ENCODE measurements around the gene OR52A5. TPM values are rescaled to one million over a fixed set of nuclear protein-coding genes. Genes with fewer than 3 reads are reported as not detected.

The OR52A5 gene
- total RNA-seq (2014; rRNA removed; shearing (Covaris generic)) (0.24 and 0.39 TPM in 2 replicates), polyA plus RNA-seq (2016; fragmentation: Nextera tagmentation; extraction: Ambion mirVana) (0.05 and 0.11 TPM in 2 replicates)
- long read RNA-seq = 0 reads

DNA sequence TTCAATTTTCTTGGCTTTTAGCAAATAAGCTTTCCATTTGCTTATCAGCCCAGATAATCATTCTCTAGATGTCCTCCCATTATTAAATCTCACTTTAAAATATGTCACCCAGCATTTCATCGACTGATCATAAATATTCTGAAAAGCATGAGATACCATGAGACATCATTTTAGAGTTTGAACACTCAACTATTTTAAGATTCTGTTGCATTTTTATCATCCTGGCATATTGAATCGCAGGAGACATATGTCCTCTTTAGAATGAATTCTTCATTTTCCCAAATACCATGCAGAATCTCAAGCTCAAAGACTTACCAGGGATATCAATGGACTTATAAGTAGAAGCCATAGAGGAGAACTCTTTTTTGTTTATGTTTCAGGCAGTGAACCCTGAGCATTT, at the start of gene OR52A5:
OR52A5 (minus strand) TSS at position 361 of the 400 bp plus-strand sequence. CDS start 5,714 bp downstream, outside the sequence.
- peak within 1 kb of the TSS; percentile 28; the same call in 1 of the 2 replicates for H3K27ac Mint-ChIP-seq
- no peaks in the 10 kb centered on the region for H3K9me3 Mint-ChIP-seq
- Histone ChIP-seq H3K27me3 (ENCODE audit: insufficient read depth) (no peaks in the 10 kb centered on the region), H3K27ac (ENCODE audit: low read depth) (no peak within 1 kb of the TSS), H3K79me2 (replicated peaks; ENCODE audit: insufficient read depth) (no peaks in the 10 kb centered on the region), H3K4me2 (0 out of 2 replicates have a peak within 1 kb of the TSS, but pooled peaks have one; percentile 41), H3K4me3 (no peak within 1 kb of the TSS), H3K4me1 (ENCODE audit: insufficient read depth) (peaks cover 18% of the 10 kb centered on the region), H3F3A (replicated peaks; ENCODE audit: low read depth) (no peaks in the 10 kb centered on the region), H3K36me3 (ENCODE audit: insufficient read depth) (no peaks in the 10 kb centered on the region), H3K9me2 (ENCODE audit: insufficient read depth) (no peaks in the 10 kb centered on the region), H2AFZ (no peak within 1 kb of the TSS), H4K20me1 (replicated peaks; ENCODE audit: insufficient read depth) (no peaks in the 10 kb centered on the region)
- H3K4me3 Mint-ChIP-seq = no peak within 1 kb of the TSS; the same call in 2 of the 3 replicates
- H3K4me1 Mint-ChIP-seq = peaks cover 31% of the 10 kb centered on the region
- no peaks in the 10 kb centered on the region for H3K27me3 Mint-ChIP-seq (ENCODE audit: insufficient read depth, low read depth, poor library complexity)
- no peak for ATAC-seq
- DNase-seq (ENCODE audit: low spot score) = no peak
- H3K36me3 Mint-ChIP-seq (ENCODE audit: low read depth) = no peaks in the 10 kb centered on the region
- TF ChIP-seq CREB1 (CRISPR knock-in tag; IDR thresholded peaks at IDR 0.05; ENCODE audit: low read depth) = no peak
- no peak for TF ChIP-seq REST (IDR thresholded peaks at IDR 0.05; ENCODE audit: unreplicated experiment)
- no peak for TF ChIP-seq NANOG (IDR thresholded peaks at IDR 0.05; ENCODE audit: borderline replicate concordance)
- TF ChIP-seq ETS1 (IDR thresholded peaks at IDR 0.05) = no peak
- TF ChIP-seq STAT1 (IDR thresholded peaks at IDR 0.05; ENCODE audit: unreplicated experiment) = no peak
- TF ChIP-seq, protein P1, sequence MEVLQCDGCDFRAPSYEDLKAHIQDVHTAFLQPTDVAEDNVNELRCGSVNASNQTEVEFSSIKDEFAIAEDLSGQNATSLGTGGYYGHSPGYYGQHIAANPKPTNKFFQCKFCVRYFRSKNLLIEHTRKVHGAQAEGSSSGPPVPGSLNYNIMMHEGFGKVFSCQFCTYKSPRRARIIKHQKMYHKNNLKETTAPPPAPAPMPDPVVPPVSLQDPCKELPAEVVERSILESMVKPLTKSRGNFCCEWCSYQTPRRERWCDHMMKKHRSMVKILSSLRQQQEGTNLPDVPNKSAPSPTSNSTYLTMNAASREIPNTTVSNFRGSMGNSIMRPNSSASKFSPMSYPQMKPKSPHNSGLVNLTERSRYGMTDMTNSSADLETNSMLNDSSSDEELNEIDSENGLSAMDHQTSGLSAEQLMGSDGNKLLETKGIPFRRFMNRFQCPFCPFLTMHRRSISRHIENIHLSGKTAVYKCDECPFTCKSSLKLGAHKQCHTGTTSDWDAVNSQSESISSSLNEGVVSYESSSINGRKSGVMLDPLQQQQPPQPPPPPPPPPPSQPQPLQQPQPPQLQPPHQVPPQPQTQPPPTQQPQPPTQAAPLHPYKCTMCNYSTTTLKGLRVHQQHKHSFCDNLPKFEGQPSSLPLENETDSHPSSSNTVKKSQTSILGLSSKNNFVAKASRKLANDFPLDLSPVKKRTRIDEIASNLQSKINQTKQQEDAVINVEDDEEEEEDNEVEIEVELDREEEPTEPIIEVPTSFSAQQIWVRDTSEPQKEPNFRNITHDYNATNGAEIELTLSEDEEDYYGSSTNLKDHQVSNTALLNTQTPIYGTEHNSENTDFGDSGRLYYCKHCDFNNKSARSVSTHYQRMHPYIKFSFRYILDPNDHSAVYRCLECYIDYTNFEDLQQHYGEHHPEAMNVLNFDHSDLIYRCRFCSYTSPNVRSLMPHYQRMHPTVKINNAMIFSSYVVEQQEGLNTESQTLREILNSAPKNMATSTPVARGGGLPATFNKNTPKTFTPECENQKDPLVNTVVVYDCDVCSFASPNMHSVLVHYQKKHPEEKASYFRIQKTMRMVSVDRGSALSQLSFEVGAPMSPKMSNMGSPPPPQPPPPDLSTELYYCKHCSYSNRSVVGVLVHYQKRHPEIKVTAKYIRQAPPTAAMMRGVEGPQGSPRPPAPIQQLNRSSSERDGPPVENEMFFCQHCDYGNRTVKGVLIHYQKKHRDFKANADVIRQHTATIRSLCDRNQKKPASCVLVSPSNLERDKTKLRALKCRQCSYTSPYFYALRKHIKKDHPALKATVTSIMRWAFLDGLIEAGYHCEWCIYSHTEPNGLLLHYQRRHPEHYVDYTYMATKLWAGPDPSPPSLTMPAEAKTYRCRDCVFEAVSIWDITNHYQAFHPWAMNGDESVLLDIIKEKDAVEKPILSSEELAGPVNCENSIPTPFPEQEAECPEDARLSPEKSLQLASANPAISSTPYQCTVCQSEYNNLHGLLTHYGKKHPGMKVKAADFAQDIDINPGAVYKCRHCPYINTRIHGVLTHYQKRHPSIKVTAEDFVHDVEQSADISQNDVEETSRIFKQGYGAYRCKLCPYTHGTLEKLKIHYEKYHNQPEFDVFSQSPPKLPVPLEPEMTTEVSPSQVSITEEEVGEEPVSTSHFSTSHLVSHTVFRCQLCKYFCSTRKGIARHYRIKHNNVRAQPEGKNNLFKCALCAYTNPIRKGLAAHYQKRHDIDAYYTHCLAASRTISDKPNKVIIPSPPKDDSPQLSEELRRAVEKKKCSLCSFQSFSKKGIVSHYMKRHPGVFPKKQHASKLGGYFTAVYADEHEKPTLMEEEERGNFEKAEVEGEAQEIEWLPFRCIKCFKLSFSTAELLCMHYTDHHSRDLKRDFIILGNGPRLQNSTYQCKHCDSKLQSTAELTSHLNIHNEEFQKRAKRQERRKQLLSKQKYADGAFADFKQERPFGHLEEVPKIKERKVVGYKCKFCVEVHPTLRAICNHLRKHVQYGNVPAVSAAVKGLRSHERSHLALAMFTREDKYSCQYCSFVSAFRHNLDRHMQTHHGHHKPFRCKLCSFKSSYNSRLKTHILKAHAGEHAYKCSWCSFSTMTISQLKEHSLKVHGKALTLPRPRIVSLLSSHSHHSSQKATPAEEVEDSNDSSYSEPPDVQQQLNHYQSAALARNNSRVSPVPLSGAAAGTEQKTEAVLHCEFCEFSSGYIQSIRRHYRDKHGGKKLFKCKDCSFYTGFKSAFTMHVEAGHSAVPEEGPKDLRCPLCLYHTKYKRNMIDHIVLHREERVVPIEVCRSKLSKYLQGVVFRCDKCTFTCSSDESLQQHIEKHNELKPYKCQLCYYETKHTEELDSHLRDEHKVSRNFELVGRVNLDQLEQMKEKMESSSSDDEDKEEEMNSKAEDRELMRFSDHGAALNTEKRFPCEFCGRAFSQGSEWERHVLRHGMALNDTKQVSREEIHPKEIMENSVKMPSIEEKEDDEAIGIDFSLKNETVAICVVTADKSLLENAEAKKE (CRISPR knock-in tag; IDR thresholded peaks at IDR 0.05) = no peak
- no peak for TF ChIP-seq JUNB (IDR thresholded peaks at IDR 0.05; ENCODE audit: unreplicated experiment)
- no peak for TF ChIP-seq ZNF331 (CRISPR knock-in tag; IDR thresholded peaks at IDR 0.05; ENCODE audit: low read depth)
- TF ChIP-seq CTCF (conservative IDR thresholded peaks at IDR 0.05; ENCODE audit: low read depth in 2 of 2) = no peak
- TF ChIP-seq POLR2AphosphoS5 (IDR thresholded peaks at IDR 0.05; ENCODE audit: low read depth) = no peak
- TF ChIP-seq EZH2 (IDR thresholded peaks at IDR 0.05; ENCODE audit: low read depth, unreplicated experiment) = no peak
- TF ChIP-seq ZNF114 (CRISPR knock-in tag; IDR thresholded peaks at IDR 0.05) = no peak
- no peak for TF ChIP-seq EZH2phosphoT487 (IDR thresholded peaks at IDR 0.05; ENCODE audit: unreplicated experiment)

Measured in GM23338 (cell line).